A673 (cell line): ENCODE measurements around the gene SLC9A8. TPM values are rescaled to one million over a fixed set of nuclear protein-coding genes. Genes with fewer than 3 reads are reported as not detected.

Experiments used
- BruUV-seq: library from RNA; stranded (reverse); fragments of 400-500 nt; replicated peaks from 2 replicates; lab custom pipeline; 2021; lab: Mats Ljungman, UMichigan
- CTCF ChIA-PET: fragments of 300-600 bp; sonication (Branson Sonifier 250); formaldehyde crosslinking; loops from one replicate; lab custom pipeline; 2022; ENCODE audit warnings: antibody characterized with exemption; lab: Charles Lee
- POLR2A ChIA-PET: fragments of 300-600 bp; sonication (Branson Sonifier 250); formaldehyde crosslinking; loops from one replicate; lab custom pipeline; 2022; ENCODE audit warnings: antibody characterized with exemption; ENCODE audit not compliant: low non-redundant PET; lab: Charles Lee
- DNase-seq: peaks from one replicate; pipeline ENCODE4 v3.0.0-alpha.2; 2015; ENCODE audit warnings: low spot score
- H3K27ac ChIP-seq: fragments of 200-600 bp; sonication (generic); 2 replicates; pipeline ENCODE4 v1.5.1; 2016; ENCODE audit warnings: mixed run types, low read depth, mild to moderate bottlenecking, mixed read lengths, antibody characterized with exemption, low read length; ENCODE audit not compliant: poor library complexity, severe bottlenecking
- H3K27me3 ChIP-seq: fragments of 200-600 bp; sonication (generic); replicated peaks from 2 replicates; pipeline ENCODE4 v1.6.1; 2017; ENCODE audit warnings: mixed run types, low read depth, mild to moderate bottlenecking, mixed read lengths, antibody characterized with exemption, low read length; ENCODE audit not compliant: insufficient read depth, poor library complexity
- H3K36me3 ChIP-seq: fragments of 200-600 bp; sonication (generic); 2 replicates; pipeline ENCODE4 v1.6.1; 2016; ENCODE audit warnings: mixed run types, mild to moderate bottlenecking, mixed read lengths, antibody characterized with exemption, low read length; ENCODE audit not compliant: insufficient read depth, poor library complexity, severe bottlenecking
- H3K4me1 ChIP-seq: fragments of 200-600 bp; sonication (generic); 2 replicates; pipeline ENCODE4 v1.6.1; 2017; ENCODE audit warnings: mixed run types, mild to moderate bottlenecking, mixed read lengths, antibody characterized with exemption, low read length; ENCODE audit not compliant: insufficient read depth, poor library complexity, severe bottlenecking
- H3K4me3 ChIP-seq: fragments of 200-600 bp; sonication (generic); 2 replicates; pipeline ENCODE4 v1.5.1; 2016; ENCODE audit warnings: low read depth, mixed run types, mild to moderate bottlenecking, mixed read lengths, low read length; ENCODE audit not compliant: poor library complexity, severe bottlenecking
- H3K9me3 ChIP-seq: fragments of 200-600 bp; sonication (generic); 2 replicates; pipeline ENCODE4 v1.6.1; 2016; ENCODE audit warnings: mixed run types, low read depth, mild to moderate bottlenecking, mixed read lengths, antibody characterized with exemption, low read length; ENCODE audit not compliant: poor library complexity, severe bottlenecking
- EZH2 ChIP-seq: fragments of 200-600 bp; sonication (generic); IDR thresholded peaks from 2 replicates; pipeline ENCODE4 v1.6.1; 2017; ENCODE audit warnings: borderline replicate concordance, low read depth, mild to moderate bottlenecking, mixed read lengths, antibody characterized with exemption, low read length; ENCODE audit not compliant: poor library complexity, severe bottlenecking
- intact Hi-C: fragments of 100-400 bp; cut with micrococcal nuclease; formaldehyde crosslinking; loops from one replicate; pipeline ENCODE4 v1.10.0; 2022; ENCODE audit not compliant: unreplicated experiment
- total RNA-seq: library from RNA; stranded (reverse); gene quantifications from 2 replicates; pipeline ENCODE4 v1.2.3, GENCODE V29; 2021
- TF ChIP-seq, protein P1 (sequence below): fragments of 300-800, 200-600 bp; sonication (generic); conservative IDR thresholded peaks from 2 replicates; pipeline ENCODE4 v1.5.1; 2017; ENCODE audit warnings: low read depth, mild to moderate bottlenecking, antibody characterized with exemption, low read length, moderate library complexity, mixed read lengths

Gene SLC9A8
- total RNA-seq, 1 experiment from 2014 or later = 9.8 TPM

DNA sequence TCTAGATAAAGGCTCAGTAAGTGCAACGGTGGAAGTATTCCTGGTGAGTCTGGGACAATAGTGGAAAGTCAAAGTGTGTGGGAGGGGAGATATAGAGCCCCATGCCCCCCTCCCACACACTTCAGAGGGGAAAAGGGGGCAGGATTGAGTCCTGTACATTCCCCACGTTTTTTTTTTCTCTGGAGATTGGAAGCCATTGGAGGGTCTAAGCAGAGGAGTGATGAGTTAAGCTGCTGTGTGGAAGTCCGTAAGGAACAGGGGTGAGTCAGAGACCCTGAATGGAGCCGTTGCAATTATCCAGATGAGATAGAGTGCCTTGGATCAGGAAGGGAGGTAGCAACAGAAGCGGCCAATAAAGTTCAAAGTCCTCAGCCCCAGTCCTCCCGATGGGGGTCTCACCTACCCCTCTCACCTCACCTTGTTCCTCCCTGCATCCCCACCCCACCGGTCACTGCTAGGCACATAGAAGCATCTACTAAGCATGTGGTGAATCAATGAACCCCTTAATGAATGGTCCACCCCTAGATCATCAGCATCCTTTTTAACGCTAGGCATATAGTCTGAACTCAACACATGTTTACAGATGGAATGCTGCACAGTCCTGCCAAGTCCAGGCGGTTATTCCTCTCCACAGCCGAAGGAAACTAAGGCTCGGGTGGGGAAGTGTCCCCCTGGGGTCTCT is 662 bp upstream of the SLC9A8 start:
- ChIA-PET CTCF (no interaction called here), POLR2A (no interaction called here)
- peak; percentile 9 for DNase-seq
- no peaks in the 10 kb centered on the region for H3K27me3 ChIP-seq
- H3K36me3 ChIP-seq = peaks cover 6% of the 10 kb centered on the region
- intact Hi-C loops = no loop called here
- TSS peak; percentile 94 for BruUV-seq
- TF ChIP-seq, protein P1, sequence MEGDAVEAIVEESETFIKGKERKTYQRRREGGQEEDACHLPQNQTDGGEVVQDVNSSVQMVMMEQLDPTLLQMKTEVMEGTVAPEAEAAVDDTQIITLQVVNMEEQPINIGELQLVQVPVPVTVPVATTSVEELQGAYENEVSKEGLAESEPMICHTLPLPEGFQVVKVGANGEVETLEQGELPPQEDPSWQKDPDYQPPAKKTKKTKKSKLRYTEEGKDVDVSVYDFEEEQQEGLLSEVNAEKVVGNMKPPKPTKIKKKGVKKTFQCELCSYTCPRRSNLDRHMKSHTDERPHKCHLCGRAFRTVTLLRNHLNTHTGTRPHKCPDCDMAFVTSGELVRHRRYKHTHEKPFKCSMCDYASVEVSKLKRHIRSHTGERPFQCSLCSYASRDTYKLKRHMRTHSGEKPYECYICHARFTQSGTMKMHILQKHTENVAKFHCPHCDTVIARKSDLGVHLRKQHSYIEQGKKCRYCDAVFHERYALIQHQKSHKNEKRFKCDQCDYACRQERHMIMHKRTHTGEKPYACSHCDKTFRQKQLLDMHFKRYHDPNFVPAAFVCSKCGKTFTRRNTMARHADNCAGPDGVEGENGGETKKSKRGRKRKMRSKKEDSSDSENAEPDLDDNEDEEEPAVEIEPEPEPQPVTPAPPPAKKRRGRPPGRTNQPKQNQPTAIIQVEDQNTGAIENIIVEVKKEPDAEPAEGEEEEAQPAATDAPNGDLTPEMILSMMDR = no peak
- TF ChIP-seq EZH2 = no peak
- H3K9me3 ChIP-seq = no peaks in the 10 kb centered on the region
- peaks cover 13% of the 10 kb centered on the region for H3K4me1 ChIP-seq
- H3K4me3 ChIP-seq = peak overlapping the region; percentile 71
- H3K27ac ChIP-seq = peak overlapping the region; percentile 76

DNA sequence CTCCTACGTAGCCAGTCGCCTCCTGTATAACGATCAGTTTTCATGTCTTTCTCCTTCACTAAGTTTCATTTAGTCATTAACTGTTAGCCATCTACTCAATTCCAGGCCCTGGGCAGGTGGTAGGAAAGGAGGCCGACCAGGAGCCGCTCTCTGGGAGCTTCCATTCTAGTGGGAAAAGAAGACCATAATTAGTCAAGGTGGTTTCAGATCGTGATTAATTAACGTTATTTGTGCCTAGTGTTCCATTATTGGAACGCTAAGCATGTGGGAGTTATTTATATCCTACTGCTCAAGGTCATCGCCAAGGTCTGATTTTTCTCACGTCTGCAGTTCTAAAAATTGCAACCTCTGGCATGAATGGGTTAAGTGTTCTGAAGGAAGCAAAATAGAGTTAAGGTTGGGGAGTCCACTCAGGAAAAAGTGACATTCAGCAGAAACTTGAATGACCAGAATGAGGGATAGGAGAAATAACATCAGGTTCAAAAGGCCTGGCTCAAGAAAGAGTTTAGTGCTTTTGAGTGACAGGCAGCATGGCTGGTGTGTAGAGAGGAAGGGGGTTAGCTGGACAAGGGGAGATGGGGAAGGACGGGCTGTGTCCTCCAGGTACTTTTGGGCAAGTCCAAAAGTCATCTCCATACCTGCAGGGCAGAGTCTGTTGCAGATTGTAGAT is 812 bp downstream of the SLC9A8 start:
- no peaks in the 10 kb centered on the region for H3K9me3 ChIP-seq
- peaks cover 6% of the 10 kb centered on the region for H3K36me3 ChIP-seq
- ChIA-PET POLR2A (no interaction called here), CTCF (interaction anchor here (0.6 kb wide), 1 partner anchor 11 kb away, joined by 6 read pairs; no protein-coding TSS in a partner anchor)
- peak overlapping the region; percentile 76 for H3K27ac ChIP-seq
- peaks cover 13% of the 10 kb centered on the region for H3K4me1 ChIP-seq
- DNase-seq = no peak
- no peaks in the 10 kb centered on the region for H3K27me3 ChIP-seq
- intact Hi-C loops = no loop called here
- peak overlapping the region; percentile 71 for H3K4me3 ChIP-seq
- BruUV-seq = TSS peak; percentile 49
- no peak for TF ChIP-seq EZH2
- TF ChIP-seq, protein P1 = no peak

DNA sequence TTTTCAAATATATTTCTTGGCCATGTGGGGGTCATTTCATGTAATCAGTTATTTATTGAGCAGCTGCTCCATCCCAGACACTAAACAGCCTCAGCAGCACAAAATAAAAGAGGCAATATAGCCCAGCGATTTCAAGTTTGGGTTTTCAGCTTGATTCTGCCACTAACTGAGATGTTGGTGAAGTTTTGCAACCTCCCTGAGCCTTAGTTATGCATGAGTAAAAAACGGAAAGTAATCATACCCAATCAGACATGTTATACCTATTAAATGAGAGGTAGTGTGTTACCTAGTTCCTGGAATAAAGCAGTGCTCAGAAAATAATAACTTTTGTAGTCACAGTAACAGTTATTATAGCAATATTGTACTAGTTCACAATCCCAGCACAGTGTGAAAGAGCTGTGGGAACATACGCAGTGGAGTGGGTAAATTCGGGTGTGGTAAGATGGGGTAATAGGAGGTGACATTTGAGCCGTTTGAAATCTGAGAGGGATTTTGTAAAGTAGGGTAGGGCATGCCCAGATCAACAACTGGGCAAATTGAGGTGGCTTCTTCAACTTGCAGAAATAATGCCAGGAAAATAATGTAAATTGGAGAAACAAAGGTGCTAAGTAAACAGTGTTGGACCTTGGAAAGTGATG is 1.5 kb downstream of the SLC9A8 start:
- Histone ChIP-seq H3K27me3 (no peaks in the 10 kb centered on the region), H3K27ac (peak overlapping the region; percentile 76), H3K4me3 (peak overlapping the region; percentile 71), H3K36me3 (peaks cover 9% of the 10 kb centered on the region), H3K4me1 (peaks cover 13% of the 10 kb centered on the region), H3K9me3 (no peaks in the 10 kb centered on the region)
- intact Hi-C loops = no loop called here
- ChIA-PET CTCF (no interaction called here), POLR2A (no interaction called here)
- TF ChIP-seq EZH2 = no peak
- TF ChIP-seq, protein P1 = no peak
- DNase-seq = no peak
- no TSS peak for BruUV-seq
